ENCODE data around the gene TRAPPC6A.

DNA sequence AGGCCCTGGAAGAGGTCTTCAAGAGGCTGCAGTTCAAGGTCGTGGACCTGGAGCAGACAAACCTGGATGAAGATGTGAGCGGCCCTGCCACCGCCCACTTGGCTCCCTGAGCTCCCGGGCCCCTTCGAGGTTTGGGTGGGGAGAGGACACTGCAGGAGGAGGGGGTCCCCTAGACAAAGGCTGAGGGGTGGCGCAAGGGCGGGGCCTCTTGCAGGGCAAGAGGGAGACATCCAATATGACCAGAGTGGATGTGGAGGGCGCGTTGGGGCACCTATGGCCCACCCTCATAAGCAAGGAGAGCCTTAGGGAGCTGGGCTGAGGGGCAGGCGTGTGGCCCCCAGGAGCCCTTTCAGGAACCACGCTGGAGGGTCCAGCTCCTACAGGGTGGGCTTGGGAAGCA is 37.5 kb downstream of the TRAPPC6A start:
- TF ChIP-seq, protein P1, sequence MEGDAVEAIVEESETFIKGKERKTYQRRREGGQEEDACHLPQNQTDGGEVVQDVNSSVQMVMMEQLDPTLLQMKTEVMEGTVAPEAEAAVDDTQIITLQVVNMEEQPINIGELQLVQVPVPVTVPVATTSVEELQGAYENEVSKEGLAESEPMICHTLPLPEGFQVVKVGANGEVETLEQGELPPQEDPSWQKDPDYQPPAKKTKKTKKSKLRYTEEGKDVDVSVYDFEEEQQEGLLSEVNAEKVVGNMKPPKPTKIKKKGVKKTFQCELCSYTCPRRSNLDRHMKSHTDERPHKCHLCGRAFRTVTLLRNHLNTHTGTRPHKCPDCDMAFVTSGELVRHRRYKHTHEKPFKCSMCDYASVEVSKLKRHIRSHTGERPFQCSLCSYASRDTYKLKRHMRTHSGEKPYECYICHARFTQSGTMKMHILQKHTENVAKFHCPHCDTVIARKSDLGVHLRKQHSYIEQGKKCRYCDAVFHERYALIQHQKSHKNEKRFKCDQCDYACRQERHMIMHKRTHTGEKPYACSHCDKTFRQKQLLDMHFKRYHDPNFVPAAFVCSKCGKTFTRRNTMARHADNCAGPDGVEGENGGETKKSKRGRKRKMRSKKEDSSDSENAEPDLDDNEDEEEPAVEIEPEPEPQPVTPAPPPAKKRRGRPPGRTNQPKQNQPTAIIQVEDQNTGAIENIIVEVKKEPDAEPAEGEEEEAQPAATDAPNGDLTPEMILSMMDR (IDR thresholded peaks at IDR 0.05), result no peak
- TF ChIP-seq POLR2A (IDR thresholded peaks at IDR 0.05), result no peak
